ENCODE measurements around the gene NRIP2.

NRIP2 gene

GRCh38 chr12:2833327-2833726 is 1.5 kb downstream of the NRIP2 start:
- no peaks in the 10 kb centered on the region for H3K4me1 ChIP-seq
- H3K27me3 ChIP-seq (ENCODE audit: low read depth) = no peaks in the 10 kb centered on the region
- in situ Hi-C loops (cut with MboI; ENCODE audit: low sequenced_read_pairs) = no loop called here
- no peaks in the 10 kb centered on the region for H3K9me3 ChIP-seq
- peaks cover 16% of the 10 kb centered on the region for H3K36me3 ChIP-seq (replicated peaks)
- no peak for DNase-seq (ENCODE audit: low spot score in 2 of 2)
- no peak overlapping the region for H3K4me3 ChIP-seq

GRCh38 chr12:2832550-2833127 is 2.2 kb downstream of the NRIP2 start:
- H3K4me1 ChIP-seq = no peaks in the 10 kb centered on the region
- H3K36me3 ChIP-seq (replicated peaks) = peaks cover 23% of the 10 kb centered on the region
- in situ Hi-C loops (cut with MboI; ENCODE audit: low sequenced_read_pairs) = no loop called here
- no peaks in the 10 kb centered on the region for H3K9me3 ChIP-seq
- H3K4me3 ChIP-seq = no peak overlapping the region
- H3K27me3 ChIP-seq (ENCODE audit: low read depth) = no peaks in the 10 kb centered on the region
- DNase-seq (ENCODE audit: low spot score in 2 of 2) = no peak

GRCh38 chr12:2829275-2829674 is 5.6 kb downstream of the NRIP2 start:
- no peaks in the 10 kb centered on the region for H3K9me3 ChIP-seq
- no peaks in the 10 kb centered on the region for H3K27me3 ChIP-seq (ENCODE audit: low read depth)
- in situ Hi-C loops (cut with MboI; ENCODE audit: low sequenced_read_pairs) = no loop called here
- H3K4me3 ChIP-seq = no peak overlapping the region
- DNase-seq (ENCODE audit: low spot score in 2 of 2) = no peak
- peaks cover 3% of the 10 kb centered on the region for H3K4me1 ChIP-seq
- H3K36me3 ChIP-seq (replicated peaks) = peaks cover 56% of the 10 kb centered on the region

- H3K36me3 ChIP-seq (replicated peaks) = peaks cover 80% of the 10 kb centered on the region
- H3K4me3 ChIP-seq = no peak overlapping the region
- no peak for DNase-seq (ENCODE audit: low spot score in 2 of 2)
- in situ Hi-C loops (cut with MboI; ENCODE audit: low sequenced_read_pairs) = no loop called here
- no peaks in the 10 kb centered on the region for H3K9me3 ChIP-seq
- H3K27me3 ChIP-seq (ENCODE audit: low read depth) = no peaks in the 10 kb centered on the region
- H3K4me1 ChIP-seq = peaks cover 3% of the 10 kb centered on the region
Observed at GRCh38 chr12:2826721-2827515, 7.9 kb downstream of the NRIP2 start.

- no peaks in the 10 kb centered on the region for H3K27me3 ChIP-seq (ENCODE audit: low read depth)
Observed at GRCh38 chr12:2826036-2826435, 8.8 kb downstream of the NRIP2 start.

GRCh38 chr12:2825132-2825531 is 9.7 kb downstream of the NRIP2 start:
- H3K36me3 ChIP-seq (replicated peaks) = peaks cover 86% of the 10 kb centered on the region
- in situ Hi-C loops (cut with MboI; ENCODE audit: low sequenced_read_pairs) = no loop called here
- H3K9me3 ChIP-seq = no peaks in the 10 kb centered on the region
- H3K27me3 ChIP-seq (ENCODE audit: low read depth) = no peaks in the 10 kb centered on the region
- no peak for DNase-seq (ENCODE audit: low spot score in 2 of 2)
- H3K4me1 ChIP-seq = peaks cover 3% of the 10 kb centered on the region
- no peak overlapping the region for H3K4me3 ChIP-seq

More at GRCh38 chr12:2826036-2826435, 8.8 kb downstream of the NRIP2 start:
- Histone ChIP-seq H3K4me3 (no peak overlapping the region), H3K4me1 (peaks cover 3% of the 10 kb centered on the region), H3K9me3 (no peaks in the 10 kb centered on the region), H3K36me3 (replicated peaks) (peaks cover 86% of the 10 kb centered on the region)
- in situ Hi-C loops (cut with MboI; ENCODE audit: low sequenced_read_pairs) = no loop called here
- DNase-seq (ENCODE audit: low spot score in 2 of 2) = no peak

GRCh38 chr12:2824541-2824940 is 10.3 kb downstream of the NRIP2 start:
- Histone ChIP-seq H3K4me1 (peaks cover 3% of the 10 kb centered on the region), H3K9me3 (no peaks in the 10 kb centered on the region), H3K27me3 (ENCODE audit: low read depth) (no peaks in the 10 kb centered on the region), H3K4me3 (no peak overlapping the region), H3K36me3 (replicated peaks) (peaks cover 86% of the 10 kb centered on the region)
- in situ Hi-C loops (cut with MboI; ENCODE audit: low sequenced_read_pairs) = no loop called here
- no peak for DNase-seq (ENCODE audit: low spot score in 2 of 2)

GRCh38 chr12:2823483-2823882 is 11.4 kb downstream of the NRIP2 start:
- no peaks in the 10 kb centered on the region for H3K9me3 ChIP-seq
- no peaks in the 10 kb centered on the region for H3K27me3 ChIP-seq (ENCODE audit: low read depth)
- H3K36me3 ChIP-seq (replicated peaks) = peaks cover 79% of the 10 kb centered on the region
- in situ Hi-C loops (cut with MboI; ENCODE audit: low sequenced_read_pairs) = no loop called here
- H3K4me3 ChIP-seq = no peak overlapping the region
- H3K4me1 ChIP-seq = peaks cover 3% of the 10 kb centered on the region
- no peak for DNase-seq (ENCODE audit: low spot score in 2 of 2)

- H3K4me3 ChIP-seq = no peak overlapping the region
- H3K4me1 ChIP-seq = peaks cover 3% of the 10 kb centered on the region
- no peaks in the 10 kb centered on the region for H3K27me3 ChIP-seq (ENCODE audit: low read depth)
- peaks cover 65% of the 10 kb centered on the region for H3K36me3 ChIP-seq (replicated peaks)
- no peaks in the 10 kb centered on the region for H3K9me3 ChIP-seq
- no peak for DNase-seq (ENCODE audit: low spot score in 2 of 2)
- in situ Hi-C loops (cut with MboI; ENCODE audit: low sequenced_read_pairs) = no loop called here
Observed at GRCh38 chr12:2820432-2820831, 14.4 kb downstream of the NRIP2 start.

- H3K36me3 ChIP-seq (replicated peaks) = peaks cover 63% of the 10 kb centered on the region
- H3K4me3 ChIP-seq = no peak overlapping the region
- DNase-seq (ENCODE audit: low spot score in 2 of 2) = no peak
- peaks cover under 1% of the 10 kb centered on the region for H3K4me1 ChIP-seq
- in situ Hi-C loops (cut with MboI; ENCODE audit: low sequenced_read_pairs) = no loop called here
- H3K9me3 ChIP-seq = no peaks in the 10 kb centered on the region
- H3K27me3 ChIP-seq (ENCODE audit: low read depth) = no peaks in the 10 kb centered on the region
Observed at GRCh38 chr12:2819810-2820209, 15.0 kb downstream of the NRIP2 start.

- peaks cover 4% of the 10 kb centered on the region for H3K4me1 ChIP-seq
- H3K27me3 ChIP-seq (ENCODE audit: low read depth) = no peaks in the 10 kb centered on the region
- in situ Hi-C loops (cut with MboI; ENCODE audit: low sequenced_read_pairs) = no loop called here
- peak; percentile 68 to 81 for DNase-seq (ENCODE audit: low spot score in 2 of 2)
- H3K4me3 ChIP-seq = peak overlapping the region; percentile 94
- H3K9me3 ChIP-seq = no peaks in the 10 kb centered on the region
- H3K36me3 ChIP-seq (replicated peaks) = peaks cover 20% of the 10 kb centered on the region
Observed at GRCh38 chr12:2813214-2814185, 21.3 kb downstream of the NRIP2 start.

- Histone ChIP-seq H3K4me1 (peaks cover 4% of the 10 kb centered on the region), H3K9me3 (no peaks in the 10 kb centered on the region), H3K27me3 (ENCODE audit: low read depth) (no peaks in the 10 kb centered on the region), H3K4me3 (peak within 1 kb of the TSS; percentile 94), H3K36me3 (replicated peaks) (peaks cover 10% of the 10 kb centered on the region)
- DNase-seq (ENCODE audit: low spot score in 2 of 2) = peak; percentile 98 to 99
- in situ Hi-C loops (cut with MboI; ENCODE audit: low sequenced_read_pairs) = no loop called here
Observed at GRCh38 chr12:2812290-2813213, 22.3 kb downstream of the NRIP2 start, which contains the start of gene ITFG2. Gene ITFG2, plus strand, starts transcription at chr12:2812668. Its CDS starts 93 bp downstream, at chr12:2812761.

GRCh38 chr12:2811801-2812200 is 23.0 kb downstream of the NRIP2 start:
- Histone ChIP-seq H3K27me3 (ENCODE audit: low read depth) (no peaks in the 10 kb centered on the region), H3K4me3 (peak overlapping the region; percentile 94), H3K36me3 (replicated peaks) (peaks cover 13% of the 10 kb centered on the region), H3K4me1 (peaks cover 4% of the 10 kb centered on the region), H3K9me3 (no peaks in the 10 kb centered on the region)
- in situ Hi-C loops (cut with MboI; ENCODE audit: low sequenced_read_pairs) = no loop called here
- no peak for DNase-seq (ENCODE audit: low spot score in 2 of 2)

All from HAP-1 (cell line).